ENCODE results near the gene PDGFRB. TPM values are rescaled to one million over a fixed set of nuclear protein-coding genes. Genes with fewer than 3 reads are reported as not detected.
A peak's percentile ranks its signal among the peaks of the same experiment; 100 is the strongest.

The PDGFRB gene
- total RNA-seq, 1 donor: 531 TPM

DNA sequence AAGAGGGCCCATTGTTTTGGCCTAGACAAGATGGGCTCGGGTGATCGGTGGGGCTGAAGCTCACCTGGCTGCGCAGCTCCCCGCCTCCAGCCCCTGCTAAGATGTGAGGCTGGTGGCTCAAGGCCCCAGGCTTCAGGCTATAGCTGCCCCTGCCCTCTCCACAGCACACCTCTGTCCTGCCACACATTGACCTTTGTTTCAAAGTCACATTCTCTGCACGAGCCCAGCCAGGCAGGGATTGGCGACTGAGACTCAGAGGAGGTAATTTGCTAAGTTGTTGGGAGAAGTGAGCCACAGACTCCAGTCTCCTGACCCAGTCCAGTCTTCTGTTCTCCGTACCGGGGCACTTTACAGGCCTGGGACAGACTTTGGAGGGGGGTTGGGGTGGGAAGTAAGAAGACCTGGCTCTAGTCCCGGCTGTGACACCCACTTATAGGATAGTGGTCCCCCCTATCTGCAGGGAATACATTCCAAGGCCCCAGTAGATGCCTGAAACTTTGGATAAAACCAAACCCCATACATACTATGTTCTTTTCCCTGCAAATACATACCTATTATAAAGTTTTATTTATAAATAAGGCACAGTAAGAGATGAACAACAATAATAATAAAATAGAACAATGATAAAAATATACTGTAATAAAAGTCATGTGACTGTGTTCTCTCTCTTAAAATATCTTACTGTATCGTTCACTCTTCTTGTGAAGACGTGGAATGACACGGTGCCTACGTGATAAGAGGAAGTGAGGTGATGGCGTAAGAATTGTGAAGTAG is 13.3 kb downstream of the PDGFRB start:
- no peak overlapping the region for H2AFZ ChIP-seq (ENCODE audit: low read length)
- H3K79me2 ChIP-seq (ENCODE audit: insufficient read depth, low read length): peaks cover 78% of the 10 kb centered on the region

DNA sequence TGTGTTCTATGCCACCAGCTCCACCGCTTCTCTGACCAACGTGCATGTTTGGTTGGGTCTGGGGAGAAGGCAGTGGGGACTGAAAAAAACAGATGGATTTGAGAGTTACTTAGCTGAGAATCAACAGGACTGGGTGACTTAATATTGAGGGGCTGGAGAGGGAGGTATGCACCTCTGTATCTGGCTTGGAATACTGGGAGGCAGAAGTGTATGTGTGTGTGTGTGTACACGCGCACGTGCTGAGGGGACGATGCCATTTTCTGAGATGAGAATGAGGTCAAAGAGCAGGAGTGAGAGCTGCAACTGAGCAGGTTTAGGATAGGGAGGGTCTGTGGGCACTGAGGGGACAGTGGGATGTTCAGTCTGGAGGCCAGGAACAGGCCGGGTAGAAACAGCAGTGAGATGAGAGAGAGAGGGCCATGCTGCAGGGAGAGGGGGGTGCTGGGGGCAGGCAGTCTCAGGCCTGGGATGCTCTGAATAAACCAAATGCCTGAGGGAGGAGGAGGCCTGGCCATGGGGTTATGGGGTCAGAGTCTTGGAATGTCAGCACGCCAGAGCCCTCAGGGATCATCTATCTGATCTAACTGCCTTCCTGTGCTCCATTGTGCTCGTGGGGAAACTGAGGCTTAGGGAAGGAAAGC is 14.0 kb downstream of the PDGFRB start:
- Histone ChIP-seq H3K27me3 (ENCODE audit: insufficient read depth, low read length) (no peaks in the 10 kb centered on the region), H3K4me2 (ENCODE audit: insufficient read depth, low read length) (peak overlapping the region; percentile 5), H2AFZ (ENCODE audit: low read length) (no peak overlapping the region), H4K20me1 (ENCODE audit: insufficient read depth, low read length) (no peaks in the 10 kb centered on the region), H3K36me3 (ENCODE audit: insufficient read depth, low read length) (peaks cover 14% of the 10 kb centered on the region), H3K4me3 (ENCODE audit: insufficient read depth, low read length) (no peak overlapping the region), H3K4me1 (ENCODE audit: insufficient read depth, low read length) (peaks cover 89% of the 10 kb centered on the region), H3K9me3 (ENCODE audit: low read depth, low read length) (no peaks in the 10 kb centered on the region), H3K27ac (ENCODE audit: low read depth, low read length) (peak overlapping the region; percentile 96), H3K79me2 (ENCODE audit: insufficient read depth, low read length) (peaks cover 78% of the 10 kb centered on the region)
- DNase-seq (ENCODE audit: insufficient read length, low spot score, missing footprints): no peak
- TF ChIP-seq CTCF (IDR thresholded peaks at IDR 0.05; ENCODE audit: extremely low read depth, low read depth, low read length): no peak

More for the DNA sequence above, 13.3 kb downstream of the PDGFRB start:
- H3K4me2 ChIP-seq (ENCODE audit: insufficient read depth, low read length): peak overlapping the region; percentile 70
- H3K27ac ChIP-seq (ENCODE audit: low read depth, low read length): peak overlapping the region; percentile 96
- no peak for DNase-seq (ENCODE audit: insufficient read length, low spot score, missing footprints)
- H3K4me1 ChIP-seq (ENCODE audit: insufficient read depth, low read length): peaks cover 85% of the 10 kb centered on the region
- H3K36me3 ChIP-seq (ENCODE audit: insufficient read depth, low read length): peaks cover 14% of the 10 kb centered on the region
- H4K20me1 ChIP-seq (ENCODE audit: insufficient read depth, low read length): peaks cover under 1% of the 10 kb centered on the region
- H3K4me3 ChIP-seq (ENCODE audit: insufficient read depth, low read length): no peak overlapping the region
- TF ChIP-seq CTCF (IDR thresholded peaks at IDR 0.05; ENCODE audit: extremely low read depth, low read depth, low read length): no peak
- no peaks in the 10 kb centered on the region for H3K27me3 ChIP-seq (ENCODE audit: insufficient read depth, low read length)
- no peaks in the 10 kb centered on the region for H3K9me3 ChIP-seq (ENCODE audit: low read depth, low read length)

DNA sequence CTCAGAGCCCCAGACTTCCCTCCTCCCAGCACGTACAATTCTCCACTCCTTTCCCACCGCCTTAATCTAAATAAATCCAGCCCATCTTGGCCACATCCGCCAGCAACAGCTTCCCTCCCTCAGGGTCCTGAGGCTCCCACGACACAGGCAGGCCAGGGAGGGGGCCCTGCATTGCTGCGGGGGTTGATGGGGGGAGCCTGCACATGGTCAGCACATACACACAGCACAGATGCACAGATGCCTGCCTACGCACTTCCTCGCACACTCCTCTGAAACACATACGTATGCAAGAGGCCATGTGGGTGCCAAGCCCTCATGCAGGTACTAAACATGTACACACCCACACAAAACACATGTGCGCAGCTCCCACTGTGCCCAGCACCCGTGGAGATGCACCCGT is 14.8 kb downstream of the PDGFRB start:
- Histone ChIP-seq H3K4me3 (ENCODE audit: insufficient read depth, low read length) (no peak overlapping the region), H3K36me3 (ENCODE audit: insufficient read depth, low read length) (peaks cover 21% of the 10 kb centered on the region), H3K4me2 (ENCODE audit: insufficient read depth, low read length) (peak overlapping the region; percentile 14), H4K20me1 (ENCODE audit: insufficient read depth, low read length) (no peaks in the 10 kb centered on the region), H3K4me1 (ENCODE audit: insufficient read depth, low read length) (peaks cover 89% of the 10 kb centered on the region), H2AFZ (ENCODE audit: low read length) (no peak overlapping the region), H3K79me2 (ENCODE audit: insufficient read depth, low read length) (peaks cover 77% of the 10 kb centered on the region), H3K9me3 (ENCODE audit: low read depth, low read length) (no peaks in the 10 kb centered on the region), H3K27ac (ENCODE audit: low read depth, low read length) (peak overlapping the region; percentile 96), H3K27me3 (ENCODE audit: insufficient read depth, low read length) (no peaks in the 10 kb centered on the region)
- no peak for TF ChIP-seq CTCF (IDR thresholded peaks at IDR 0.05; ENCODE audit: extremely low read depth, low read depth, low read length)
- no peak for DNase-seq (ENCODE audit: insufficient read length, low spot score, missing footprints)

GRCh38 chr5:150139334-150139733 is 16.3 kb downstream of the PDGFRB start:
- Histone ChIP-seq H3K4me1 (ENCODE audit: insufficient read depth, low read length) (peaks cover 84% of the 10 kb centered on the region), H3K79me2 (ENCODE audit: insufficient read depth, low read length) (peaks cover 67% of the 10 kb centered on the region), H3K27me3 (ENCODE audit: insufficient read depth, low read length) (no peaks in the 10 kb centered on the region), H2AFZ (ENCODE audit: low read length) (no peak overlapping the region), H3K27ac (ENCODE audit: low read depth, low read length) (peak overlapping the region; percentile 96), H3K4me2 (ENCODE audit: insufficient read depth, low read length) (peak overlapping the region; percentile 76), H3K4me3 (ENCODE audit: insufficient read depth, low read length) (peak overlapping the region; percentile 22), H3K9me3 (ENCODE audit: low read depth, low read length) (no peaks in the 10 kb centered on the region), H4K20me1 (ENCODE audit: insufficient read depth, low read length) (no peaks in the 10 kb centered on the region), H3K36me3 (ENCODE audit: insufficient read depth, low read length) (peaks cover 36% of the 10 kb centered on the region)
- TF ChIP-seq CTCF (IDR thresholded peaks at IDR 0.05; ENCODE audit: extremely low read depth, low read depth, low read length): no peak
- no peak for DNase-seq (ENCODE audit: insufficient read length, low spot score, missing footprints)
